T-cell (primary cell): ENCODE data around the gene TMEM109. TPM values are rescaled to one million over a fixed set of nuclear protein-coding genes. Genes with fewer than 3 reads are reported as not detected.

Source experiments
- ATAC-seq, 4 experiments: fragments of 200-7000 bp in 3 of 4; fragments of 150-1000 bp in 1 of 4; cut with Tn5 transposase; replicated peaks in 1 of 4; 1 replicate in 3 of 4; 2 replicates in 1 of 4; pipeline ENCODE4 v1.10.0; 2021; ENCODE audit warnings: moderate library complexity in 3 of 4, mild to moderate bottlenecking in 2 of 4, moderate number of reproducible peaks in 1 of 4
- CTCF ChIA-PET, 2 donors: fragments of 300-600 bp; sonication (Branson Sonifier 250); formaldehyde crosslinking; loops; one replicate each; lab custom pipeline; 2022; ENCODE audit warnings: antibody characterized with exemption in 2 of 2; lab: Charles Lee
- POLR2A ChIA-PET, 2 donors: fragments of 300-600 bp; sonication (Branson Sonifier 250); formaldehyde crosslinking; loops; one replicate each; lab custom pipeline; 2022; ENCODE audit warnings: antibody characterized with exemption in 2 of 2; lab: Charles Lee
- DNase-seq, 35 experiments: peaks; one replicate each; pipeline versions ENCODE4 v3.0.0 to v3.0.0-alpha.2; 2013 to 2023
- H3K27ac ChIP-seq: one replicate; pipeline ENCODE4 v1.5.1; 2013; ENCODE audit warnings: low read length
- H3K27me3 ChIP-seq, 2 experiments: replicated peaks in 1 of 2; 1 replicate in 1 of 2; 2 replicates in 1 of 2; pipeline versions ENCODE4 v1.6.1 to v1.7.0; 2013; ENCODE audit warnings: low read length in 1 of 2, mixed read lengths in 1 of 2; ENCODE audit not compliant: control insufficient read depth in 2 of 2, insufficient read depth in 2 of 2; ENCODE audit errors: extremely low read depth in 1 of 2
- H3K36me3 ChIP-seq, 2 donors: 1 replicate in 1 of 2; 2 replicates in 1 of 2; pipeline versions ENCODE4 v1.6.1 to v1.7.0; 2013; ENCODE audit warnings: low read length in 1 of 2; ENCODE audit not compliant: control insufficient read depth in 2 of 2, insufficient read depth in 1 of 2; ENCODE audit errors: extremely low read depth in 1 of 2
- H3K4me1 ChIP-seq, 2 experiments: 1 replicate in 1 of 2; 2 replicates in 1 of 2; pipeline versions ENCODE4 v1.6.1 to v1.7.0; 2013; ENCODE audit warnings: low read length in 2 of 2, mixed read lengths in 1 of 2; ENCODE audit not compliant: insufficient read depth in 2 of 2, control insufficient read depth in 1 of 2; ENCODE audit errors: extremely low read depth in 1 of 2
- H3K4me3 ChIP-seq, 2 donors: 1 replicate in 1 of 2; 2 replicates in 1 of 2; pipeline versions ENCODE4 v1.5.1 to v1.7.0; 2013; ENCODE audit warnings: mild to moderate bottlenecking in 2 of 2, low read length in 1 of 2, moderate library complexity in 1 of 2; ENCODE audit not compliant: control insufficient read depth in 1 of 2; ENCODE audit errors: extremely low read depth in 1 of 2
- H3K9me3 ChIP-seq: 2 replicates; pipeline ENCODE4 v1.7.0; 2013
- H3K27ac Mint-ChIP-seq, 2 donors: one replicate each; pipeline ENCODE4 v1.8.0; 2020 to 2021; ENCODE audit warnings: mild to moderate bottlenecking in 2 of 2, mixed read lengths in 2 of 2
- H3K27me3 Mint-ChIP-seq, 2 donors: one replicate each; pipeline ENCODE4 v1.8.0; 2021 to 2022; ENCODE audit warnings: mixed read lengths in 2 of 2
- H3K36me3 Mint-ChIP-seq: one replicate; pipeline ENCODE4 v1.8.0; 2021; ENCODE audit warnings: mixed read lengths
- H3K4me1 Mint-ChIP-seq, 3 donors: one replicate each; pipeline ENCODE4 v1.8.0; 2020 to 2022; ENCODE audit warnings: mixed read lengths in 3 of 3, mild to moderate bottlenecking in 1 of 3
- H3K4me3 Mint-ChIP-seq, 3 donors: one replicate each; pipeline ENCODE4 v1.8.0; 2020 to 2022; ENCODE audit warnings: mild to moderate bottlenecking in 3 of 3, mixed read lengths in 3 of 3, moderate library complexity in 3 of 3
- H3K9me3 Mint-ChIP-seq, 3 donors: one replicate each; pipeline ENCODE4 v1.8.0; 2020 to 2022; ENCODE audit warnings: mixed read lengths in 3 of 3
- WGBS: methylation state at CpG from one replicate; pipeline ENCODE4 v1.1.5; 2013; ENCODE audit warnings: missing lambda C conversion rate; ENCODE audit not compliant: insufficient coverage; 5-methylcytosine and 5-hydroxymethylcytosine counted together
- total RNA-seq, 35 experiments: library from RNA in 6 of 35; stranded (reverse) in 6 of 35; fragments of 120-200 nt in 1 of 35; gene quantifications; one replicate each; pipeline versions ENCODE4 v1.2.1 to v1.2.4 and lab custom pipeline; 2013 to 2026

Gene TMEM109
- total RNA-seq, 5 donors from 2014 or later (not counting 1 experiment from before 2014, with no cell fraction given) = 55.6 to 82.1 (median 71.8) TPM

DNA sequence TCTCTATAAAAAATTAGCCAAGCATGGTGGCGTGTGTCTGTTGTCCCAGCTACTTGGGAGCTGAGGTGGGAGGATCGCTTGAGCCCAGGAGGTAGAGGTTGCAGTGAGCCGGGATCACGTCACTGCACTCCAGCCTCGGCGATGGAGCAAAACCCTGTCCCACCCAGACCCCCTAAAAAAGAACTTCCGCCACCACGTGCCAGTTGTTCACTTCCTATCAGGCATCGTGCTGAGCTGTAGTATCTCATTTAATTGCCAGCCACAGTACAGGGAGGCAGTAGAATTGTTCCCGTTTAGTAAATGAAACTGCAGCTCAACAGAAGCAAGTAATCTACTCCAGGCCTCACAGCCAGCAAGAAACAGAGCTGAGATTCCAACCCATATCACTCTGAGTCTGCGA lies 7.3 kb downstream of the TMEM109 start:
- no peak for ATAC-seq
- no peaks in the 10 kb centered on the region for H3K9me3 ChIP-seq
- peaks cover 0 to 36% of the 10 kb centered on the region in 2 experiments for H3K4me1 ChIP-seq
- Mint-ChIP-seq H3K27me3 (peaks cover 11 to 26% of the 10 kb centered on the region in 2 donors), H3K27ac (no peak overlapping the region), H3K36me3 (peaks cover 47% of the 10 kb centered on the region), H3K4me1 (peaks cover 24 to 33% (median 32%) of the 10 kb centered on the region in 3 donors), H3K9me3 (no peaks in the 10 kb centered on the region), H3K4me3 (no peak overlapping the region)
- peaks cover 11 to 49% of the 10 kb centered on the region in 2 donors for H3K36me3 ChIP-seq
- no peak for DNase-seq
- ChIA-PET POLR2A (no interaction called here), CTCF (no interaction called here)
- peaks cover 0 to 48% of the 10 kb centered on the region in 2 experiments for H3K27me3 ChIP-seq
- 94% methylated on average over 2 of the region's 11 CpGs for WGBS
- H3K4me3 ChIP-seq = no peak overlapping the region
- no peak overlapping the region for H3K27ac ChIP-seq

DNA sequence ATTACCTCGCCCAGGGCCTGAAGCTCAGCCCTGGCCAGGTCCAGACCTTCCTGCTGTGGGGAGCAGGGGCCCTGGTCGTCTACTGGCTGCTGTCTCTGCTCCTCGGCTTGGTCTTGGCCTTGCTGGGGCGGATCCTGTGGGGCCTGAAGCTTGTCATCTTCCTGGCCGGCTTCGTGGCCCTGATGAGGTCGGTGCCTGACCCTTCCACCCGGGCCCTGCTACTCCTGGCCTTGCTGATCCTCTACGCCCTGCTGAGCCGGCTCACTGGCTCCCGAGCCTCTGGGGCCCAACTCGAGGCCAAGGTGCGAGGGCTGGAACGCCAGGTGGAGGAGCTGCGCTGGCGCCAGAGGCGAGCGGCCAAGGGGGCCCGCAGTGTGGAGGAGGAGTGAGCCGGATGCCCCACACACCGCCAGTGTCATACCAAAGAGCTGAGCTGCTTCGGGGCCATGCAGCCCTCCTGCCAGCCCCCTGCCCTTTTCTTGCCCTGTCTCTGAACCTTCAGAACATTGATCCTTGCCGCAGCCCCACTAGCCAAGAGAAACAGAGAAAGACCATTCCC lies 7.9 kb downstream of the TMEM109 start:
- Mint-ChIP-seq H3K27ac (no peak overlapping the region), H3K36me3 (peaks cover 47% of the 10 kb centered on the region), H3K9me3 (no peaks in the 10 kb centered on the region), H3K4me1 (peaks cover 18 to 28% (median 26%) of the 10 kb centered on the region in 3 donors), H3K4me3 (no peak overlapping the region), H3K27me3 (peaks cover 11 to 30% of the 10 kb centered on the region in 2 donors)
- WGBS = 94% methylated on average over 19 of the region's 23 CpGs
- H3K36me3 ChIP-seq = peaks cover 11 to 45% of the 10 kb centered on the region in 2 donors
- H3K9me3 ChIP-seq = no peaks in the 10 kb centered on the region
- peaks cover 0 to 30% of the 10 kb centered on the region in 2 experiments for H3K4me1 ChIP-seq
- H3K27ac ChIP-seq = no peak overlapping the region
- peaks cover 0 to 51% of the 10 kb centered on the region in 2 experiments for H3K27me3 ChIP-seq
- DNase-seq = no peak
- no peak overlapping the region for H3K4me3 ChIP-seq
- ChIA-PET POLR2A (no interaction called here), CTCF (no interaction called here)
- no peak for ATAC-seq

DNA sequence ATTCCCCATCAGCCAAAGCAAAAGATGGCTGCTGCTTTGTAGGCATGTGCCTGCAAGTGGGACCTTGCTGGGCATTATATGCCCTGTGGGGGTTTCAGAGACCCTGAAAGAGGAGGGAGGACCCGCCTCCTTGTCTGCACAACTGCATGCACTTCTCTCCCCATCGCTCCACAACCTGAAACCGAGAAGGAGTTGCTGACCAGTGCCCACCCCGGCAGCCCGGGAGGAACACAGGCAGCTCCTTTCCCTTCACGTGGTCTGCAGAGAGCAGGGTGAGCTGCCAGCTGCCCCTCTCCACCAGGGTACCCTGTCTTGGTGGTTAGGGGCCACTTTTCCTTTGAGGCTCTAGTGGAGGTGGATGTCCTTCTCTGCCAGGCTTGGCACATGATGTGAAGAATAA lies 8.9 kb downstream of the TMEM109 start:
- Mint-ChIP-seq H3K4me3 (peak overlapping the region in 1 of 3 donors; percentile 69), H3K4me1 (peaks cover 12 to 22% (median 21%) of the 10 kb centered on the region in 3 donors), H3K27me3 (peaks cover 11 to 33% of the 10 kb centered on the region in 2 donors), H3K36me3 (peaks cover 43% of the 10 kb centered on the region), H3K9me3 (no peaks in the 10 kb centered on the region), H3K27ac (no peak overlapping the region)
- peaks cover 0 to 26% of the 10 kb centered on the region in 2 experiments for H3K4me1 ChIP-seq
- DNase-seq = no peak
- peaks cover 11 to 42% of the 10 kb centered on the region in 2 donors for H3K36me3 ChIP-seq
- POLR2A ChIA-PET = no interaction called here
- no peak overlapping the region for H3K4me3 ChIP-seq
- peaks cover 0 to 56% of the 10 kb centered on the region in 2 experiments for H3K27me3 ChIP-seq
- H3K27ac ChIP-seq = no peak overlapping the region
- 91% methylated on average over 5 of the region's 6 CpGs for WGBS
- no peak for ATAC-seq
- CTCF ChIA-PET = interaction anchor here in 1 of 2 donors (1.9 kb wide), 1 partner anchor 8 kb away, joined by 11 read pairs; the partner anchor contains the start of gene TMEM109
- no peaks in the 10 kb centered on the region for H3K9me3 ChIP-seq

DNA sequence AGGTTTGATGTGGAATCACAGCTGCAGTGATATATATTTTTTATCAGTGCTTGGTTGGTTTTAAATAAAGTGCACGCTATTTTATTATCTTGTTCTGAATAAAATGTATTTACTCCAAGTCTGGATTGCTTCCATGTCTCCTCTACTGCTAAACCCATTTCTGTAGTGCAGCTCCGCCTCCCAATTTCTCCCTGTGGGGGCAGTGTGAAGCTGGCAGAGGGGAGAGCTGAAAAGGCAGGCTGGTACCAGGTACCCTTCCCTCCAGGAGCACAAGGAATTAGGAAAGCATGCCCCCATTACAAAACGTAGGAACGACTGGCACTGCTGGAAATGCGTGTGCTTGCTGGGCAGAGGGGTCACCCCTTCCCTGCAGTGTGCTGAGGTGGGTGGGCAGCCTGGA lies 9.4 kb downstream of the TMEM109 start:
- ChIA-PET POLR2A (no interaction called here), CTCF (interaction anchor here in 1 of 2 donors (1.9 kb wide), 1 partner anchor 9 kb away, joined by 11 read pairs; the partner anchor contains the start of gene TMEM109)
- H3K4me1 ChIP-seq = peaks cover 0 to 26% of the 10 kb centered on the region in 2 experiments
- peaks cover 12 to 22% (median 18%) of the 10 kb centered on the region in 3 donors for H3K4me1 Mint-ChIP-seq
- H3K27ac Mint-ChIP-seq = no peak overlapping the region
- ATAC-seq = no peak
- H3K4me3 Mint-ChIP-seq = peak overlapping the region in 2 of 3 donors; percentile 54 to 69
- H3K27me3 Mint-ChIP-seq = peaks cover 11 to 33% of the 10 kb centered on the region in 2 donors
- WGBS = no CpG with 5 or more reads among the region's 5 CpGs
- peaks cover 0 to 56% of the 10 kb centered on the region in 2 experiments for H3K27me3 ChIP-seq
- no peak for DNase-seq
- H3K9me3 Mint-ChIP-seq = no peaks in the 10 kb centered on the region
- H3K27ac ChIP-seq = no peak overlapping the region
- peaks cover 11 to 41% of the 10 kb centered on the region in 2 donors for H3K36me3 ChIP-seq
- no peak overlapping the region for H3K4me3 ChIP-seq
- H3K9me3 ChIP-seq = no peaks in the 10 kb centered on the region
- peaks cover 43% of the 10 kb centered on the region for H3K36me3 Mint-ChIP-seq

DNA sequence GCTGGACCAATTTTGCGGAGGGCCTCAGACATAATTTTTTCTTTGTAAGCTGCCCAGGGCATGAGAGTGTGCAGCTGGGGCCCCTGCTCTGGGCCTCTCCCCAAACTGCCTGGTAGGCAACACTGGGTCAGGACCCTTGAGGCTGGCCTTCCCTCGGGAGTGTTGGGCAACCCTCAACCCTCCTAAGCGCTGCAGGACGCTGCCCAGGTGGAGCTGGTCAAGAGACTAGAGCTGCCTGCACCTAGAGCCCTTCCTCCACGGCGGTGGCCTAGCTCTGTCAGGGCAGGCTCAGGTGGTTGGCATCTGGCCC lies 9.8 kb downstream of the TMEM109 start:
- POLR2A ChIA-PET = no interaction called here
- peaks cover 11 to 33% of the 10 kb centered on the region in 2 donors for H3K27me3 Mint-ChIP-seq
- H3K4me3 Mint-ChIP-seq = peak overlapping the region; percentile 36 to 69 (median 55)

DNA sequence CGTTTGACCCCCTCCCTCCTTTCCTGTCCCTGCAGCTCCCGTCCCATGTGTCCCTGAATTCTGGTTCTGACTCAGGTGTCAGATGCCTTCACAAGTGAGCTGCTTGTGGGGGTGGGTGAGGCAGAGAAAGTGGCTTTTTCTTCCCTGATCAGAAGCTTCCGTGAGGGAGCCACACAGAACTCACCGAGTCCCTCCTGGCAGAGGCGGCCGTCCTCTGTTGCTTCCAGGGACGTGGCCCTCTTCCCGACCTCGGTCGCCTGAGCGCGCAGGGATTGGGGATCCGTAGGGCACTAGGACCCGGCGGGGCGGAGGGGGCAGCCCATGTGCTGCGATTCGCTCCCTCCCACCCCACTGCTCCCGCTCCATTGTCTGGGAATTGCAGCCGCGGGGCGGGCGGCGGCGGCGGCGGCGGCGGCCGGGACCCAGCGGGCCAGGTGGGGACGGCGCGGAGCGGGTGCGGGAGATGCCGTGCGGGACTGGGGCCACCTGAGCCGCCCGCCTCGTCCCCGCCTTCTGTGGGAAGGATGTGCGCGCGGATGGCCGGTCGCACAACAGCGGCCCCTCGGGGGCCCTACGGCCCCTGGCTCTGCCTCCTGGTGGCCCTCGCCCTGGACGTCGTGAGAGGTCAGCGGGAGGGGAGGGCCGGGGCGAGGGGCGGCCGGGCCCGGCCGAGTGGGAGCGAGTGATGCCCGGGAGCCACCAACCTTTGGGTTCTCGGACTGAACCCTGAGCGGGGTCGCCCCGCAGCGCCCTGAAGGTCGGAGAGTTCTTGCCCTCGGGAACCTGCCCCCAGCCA lies 10.3 kb downstream of the TMEM109 start, which contains the start of gene TMEM132A:
Gene TMEM132A (plus strand): TSS at position 351 of the 796 bp plus-strand sequence. CDS start 174 bp downstream, at position 525.
- POLR2A ChIA-PET = no interaction called here
- DNase-seq (peak in 1 of 35 experiments; percentile 33), ATAC-seq (peak; percentile 41 to 58 (median 48))
- CTCF ChIA-PET = interaction anchor here in 1 of 2 donors (1.9 kb wide), 1 partner anchor 10 kb away, joined by 11 read pairs; the partner anchor contains the start of gene TMEM109
- no peak within 1 kb of the TSS for H3K27ac Mint-ChIP-seq
- peak within 1 kb of the TSS; percentile 63 to 69 (median 64) for H3K4me3 Mint-ChIP-seq
- H3K27me3 Mint-ChIP-seq = peaks cover 11 to 35% of the 10 kb centered on the region in 2 donors
- no peak within 1 kb of the TSS for H3K27ac ChIP-seq
- no peaks in the 10 kb centered on the region for H3K9me3 Mint-ChIP-seq
- peaks cover 42% of the 10 kb centered on the region for H3K36me3 Mint-ChIP-seq
- no peaks in the 10 kb centered on the region for H3K9me3 ChIP-seq
- H3K27me3 ChIP-seq = peaks cover 0 to 64% of the 10 kb centered on the region in 2 experiments
- peak within 1 kb of the TSS; percentile 44 to 54 for H3K4me3 ChIP-seq
- 2% methylated on average over 62 of the region's 69 CpGs for WGBS
- H3K4me1 ChIP-seq = peaks cover 0 to 26% of the 10 kb centered on the region in 2 experiments
- peaks cover 12 to 22% (median 18%) of the 10 kb centered on the region in 3 donors for H3K4me1 Mint-ChIP-seq
- H3K36me3 ChIP-seq = peaks cover 11 to 37% of the 10 kb centered on the region in 2 donors

More for the DNA sequence above, 9.8 kb downstream of the TMEM109 start:
- ATAC-seq (no peak), DNase-seq (no peak)
- peaks cover 12 to 22% (median 18%) of the 10 kb centered on the region in 3 donors for H3K4me1 Mint-ChIP-seq
- H3K4me3 ChIP-seq = peak overlapping the region; percentile 44 to 54
- peaks cover 0 to 26% of the 10 kb centered on the region in 2 experiments for H3K4me1 ChIP-seq
- no peak overlapping the region for H3K27ac Mint-ChIP-seq
- CTCF ChIA-PET = interaction anchor here in 1 of 2 donors (1.9 kb wide), 1 partner anchor 9 kb away, joined by 11 read pairs; the partner anchor contains the start of gene TMEM109
- H3K9me3 ChIP-seq = no peaks in the 10 kb centered on the region
- H3K9me3 Mint-ChIP-seq = no peaks in the 10 kb centered on the region
- WGBS = 64% methylated on average over 6 of the region's 6 CpGs
- H3K36me3 Mint-ChIP-seq = peaks cover 43% of the 10 kb centered on the region
- H3K36me3 ChIP-seq = peaks cover 11 to 41% of the 10 kb centered on the region in 2 donors
- no peak overlapping the region for H3K27ac ChIP-seq
- H3K27me3 ChIP-seq = peaks cover 0 to 61% of the 10 kb centered on the region in 2 experiments
